HUES6 (cell line): ENCODE data around the gene COPZ2.
"Not testable (repeated sequence)": the region's sequence is repeated elsewhere in the genome, so short reads cannot be mapped to it uniquely, and the experiment has no call there.

Experiments
- H3K27ac ChIP-seq: 2 replicates; pipeline ENCODE4 v1.7.0; 2013; ENCODE audit warnings: low read depth, mild to moderate bottlenecking, low read length, inconsistent platforms
- H3K27me3 ChIP-seq: 2 replicates; pipeline ENCODE4 v1.6.1; 2013; ENCODE audit warnings: low read length; ENCODE audit not compliant: control insufficient read depth, insufficient read depth
- H3K36me3 ChIP-seq: 2 replicates; pipeline ENCODE4 v1.6.1; 2013; ENCODE audit warnings: low read length; ENCODE audit not compliant: control insufficient read depth, insufficient read depth
- H3K4me1 ChIP-seq: 2 replicates; pipeline ENCODE4 v1.6.1; 2013; ENCODE audit warnings: low read length; ENCODE audit not compliant: control insufficient read depth, insufficient read depth
- H3K4me3 ChIP-seq: 2 replicates; pipeline ENCODE4 v1.5.1; 2013; ENCODE audit warnings: low read depth, low read length
- H3K9ac ChIP-seq: one replicate; pipeline ENCODE4 v1.6.1; 2013; ENCODE audit warnings: mild to moderate bottlenecking, low read length
- H3K9me3 ChIP-seq: 2 replicates; pipeline ENCODE4 v1.6.1; 2013; ENCODE audit warnings: low read depth, low read length; ENCODE audit not compliant: control insufficient read depth, insufficient read depth

COPZ2 gene

GRCh38 chr17:48002916-48003416, 34.6 kb downstream of the COPZ2 start:
- H3K9ac ChIP-seq, result peak overlapping the region; percentile 66
- peaks cover 44% of the 10 kb centered on the region for H3K4me1 ChIP-seq
- H3K4me3 ChIP-seq, result 0 out of 2 replicates have a peak overlapping the region, but pooled peaks have one; percentile 21
- H3K27me3 ChIP-seq, result no peaks in the 10 kb centered on the region
- no peaks in the 10 kb centered on the region for H3K36me3 ChIP-seq
- H3K9me3 ChIP-seq, result no peaks in the 10 kb centered on the region
- H3K27ac ChIP-seq, result peak overlapping the region; percentile 84

- no peaks in the 10 kb centered on the region for H3K27me3 ChIP-seq
- H3K9me3 ChIP-seq, result no peaks in the 10 kb centered on the region
- peak overlapping the region; percentile 84 for H3K27ac ChIP-seq
- H3K9ac ChIP-seq, result peak overlapping the region; percentile 66
- H3K36me3 ChIP-seq, result no peaks in the 10 kb centered on the region
- H3K4me1 ChIP-seq, result peaks cover 44% of the 10 kb centered on the region
- H3K4me3 ChIP-seq, result 0 out of 2 replicates have a peak overlapping the region, but pooled peaks have one; percentile 21
Measured at GRCh38 chr17:48002266-48002915, 35.2 kb downstream of the COPZ2 start.

DNA sequence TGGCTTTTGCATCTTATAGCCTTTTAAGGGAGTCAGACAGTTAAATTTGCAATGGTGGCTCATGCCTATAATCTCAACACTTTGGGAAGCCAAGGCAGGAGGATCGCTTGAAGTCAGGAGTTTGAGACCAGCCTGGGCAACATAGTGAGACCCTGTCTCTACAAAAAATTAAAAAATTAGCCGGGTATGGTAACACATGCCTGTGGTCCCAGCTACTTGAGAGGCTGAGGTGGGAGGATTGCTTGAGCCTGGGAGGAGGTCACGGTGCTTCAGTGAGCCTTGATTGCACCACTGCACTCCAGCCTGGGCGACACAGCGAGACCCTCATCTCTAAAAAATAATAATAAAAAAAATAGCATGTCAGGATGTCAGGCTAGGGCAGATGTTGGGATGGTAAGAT, 35.9 kb downstream of the COPZ2 start:
- H3K27me3 ChIP-seq, H3K36me3 ChIP-seq, H3K9me3 ChIP-seq, H3K27ac ChIP-seq, H3K4me3 ChIP-seq, H3K9ac ChIP-seq: not testable (repeated sequence)
- H3K4me1 ChIP-seq, result peaks cover 44% of the 10 kb centered on the region

- Histone ChIP-seq H3K4me1 (peaks cover 43% of the 10 kb centered on the region), H3K9me3 (no peaks in the 10 kb centered on the region), H3K27me3 (no peaks in the 10 kb centered on the region), H3K9ac (no peak overlapping the region), H3K36me3 (no peaks in the 10 kb centered on the region), H3K4me3 (no peak overlapping the region), H3K27ac (no peak overlapping the region)
Measured at GRCh38 chr17:48001197-48001596, 36.4 kb downstream of the COPZ2 start.

- no peak overlapping the region for H3K27ac ChIP-seq
- peaks cover 47% of the 10 kb centered on the region for H3K4me1 ChIP-seq
Measured at GRCh38 chr17:47999582-47999981, 38.0 kb downstream of the COPZ2 start.

GRCh38 chr17:47998044-47998443, 39.6 kb downstream of the COPZ2 start:
- H3K36me3 ChIP-seq, result no peaks in the 10 kb centered on the region
- H3K9ac ChIP-seq, result no peak overlapping the region
- no peak overlapping the region for H3K4me3 ChIP-seq
- H3K9me3 ChIP-seq, result no peaks in the 10 kb centered on the region
- no peak overlapping the region for H3K27ac ChIP-seq
- peaks cover 37% of the 10 kb centered on the region for H3K4me1 ChIP-seq
- H3K27me3 ChIP-seq, result no peaks in the 10 kb centered on the region

More at GRCh38 chr17:47999582-47999981, 38.0 kb downstream of the COPZ2 start:
- Histone ChIP-seq H3K9ac (no peak overlapping the region), H3K27me3 (no peaks in the 10 kb centered on the region), H3K4me3 (no peak overlapping the region), H3K9me3 (no peaks in the 10 kb centered on the region), H3K36me3 (no peaks in the 10 kb centered on the region)

GRCh38 chr17:47997586-47997985, 40.0 kb downstream of the COPZ2 start:
- Histone ChIP-seq H3K27me3 (no peaks in the 10 kb centered on the region), H3K9ac (no peak overlapping the region), H3K27ac (no peak overlapping the region), H3K4me1 (peaks cover 32% of the 10 kb centered on the region), H3K9me3 (no peaks in the 10 kb centered on the region), H3K4me3 (no peak overlapping the region), H3K36me3 (no peaks in the 10 kb centered on the region)

- Histone ChIP-seq H3K27me3 (no peaks in the 10 kb centered on the region), H3K9ac (no peak overlapping the region), H3K36me3 (no peaks in the 10 kb centered on the region), H3K4me1 (peaks cover 38% of the 10 kb centered on the region), H3K27ac (no peak overlapping the region), H3K9me3 (no peaks in the 10 kb centered on the region), H3K4me3 (no peak overlapping the region)
Measured at GRCh38 chr17:47996201-47996600, 41.4 kb downstream of the COPZ2 start.

GRCh38 chr17:47995241-47995935, 42.2 kb downstream of the COPZ2 start:
- H3K4me1 ChIP-seq, result peaks cover 46% of the 10 kb centered on the region
- H3K9ac ChIP-seq, result no peak overlapping the region

DNA sequence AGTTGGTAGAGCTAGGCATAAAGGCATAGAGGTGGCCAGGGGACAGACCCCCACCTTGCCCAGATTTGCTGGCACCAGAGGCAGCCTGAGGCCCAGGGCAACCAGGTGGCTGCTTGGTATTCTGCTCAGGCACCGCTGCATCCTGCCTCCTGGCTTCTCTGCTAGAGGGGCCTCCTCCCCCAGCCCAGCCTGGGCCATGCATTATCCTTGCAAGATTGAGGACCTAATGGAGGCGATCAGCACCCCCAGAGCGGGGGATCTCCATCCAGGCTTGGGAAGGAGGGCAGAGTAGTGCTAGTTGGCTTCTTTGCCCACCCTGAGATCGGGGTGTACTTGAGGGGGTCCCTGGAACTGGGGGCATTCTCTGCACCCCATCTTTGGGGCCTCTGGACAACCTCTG, 42.9 kb downstream of the COPZ2 start:
- H3K9ac ChIP-seq, result no peak overlapping the region
- no peaks in the 10 kb centered on the region for H3K36me3 ChIP-seq
- no peaks in the 10 kb centered on the region for H3K27me3 ChIP-seq
- H3K27ac ChIP-seq, result no peak overlapping the region
- peaks cover 41% of the 10 kb centered on the region for H3K4me1 ChIP-seq
- H3K4me3 ChIP-seq, result no peak overlapping the region
- H3K9me3 ChIP-seq, result no peaks in the 10 kb centered on the region

More at GRCh38 chr17:47995241-47995935, 42.2 kb downstream of the COPZ2 start:
- H3K4me3 ChIP-seq, result no peak overlapping the region
- no peaks in the 10 kb centered on the region for H3K36me3 ChIP-seq
- H3K27me3 ChIP-seq, result no peaks in the 10 kb centered on the region
- no peaks in the 10 kb centered on the region for H3K9me3 ChIP-seq
- H3K27ac ChIP-seq, result no peak overlapping the region

GRCh38 chr17:47993964-47994363, 43.6 kb downstream of the COPZ2 start:
- Histone ChIP-seq H3K9ac (no peak overlapping the region), H3K4me1 (peaks cover 41% of the 10 kb centered on the region), H3K9me3 (no peaks in the 10 kb centered on the region), H3K4me3 (no peak overlapping the region), H3K27ac (no peak overlapping the region), H3K36me3 (no peaks in the 10 kb centered on the region), H3K27me3 (no peaks in the 10 kb centered on the region)
